Vagina (tissue), 2 donors: ENCODE data around the gene TSC2.

Experiments used
- POLR2A ChIP-seq, 2 donors: fragments of 450-650 bp; IDR thresholded peaks; one replicate each; pipeline ENCODE4 v1.6.1; 2017; ENCODE audit warnings: antibody characterized with exemption in 2 of 2, mild to moderate bottlenecking in 2 of 2, moderate library complexity in 2 of 2
- POLR2AphosphoS5 ChIP-seq, 2 donors: sonication (generic); formaldehyde crosslinking; IDR thresholded peaks; one replicate each; pipeline ENCODE4 v1.9.0; 2017; ENCODE audit warnings: antibody characterized with exemption in 2 of 2, mild to moderate bottlenecking in 2 of 2, low read depth in 1 of 2; ENCODE audit not compliant: insufficient read depth in 1 of 2
- TF ChIP-seq, protein P1 (sequence below), 3 experiments: fragments of 450-650 bp in 2 of 3; fragments of 200-600 bp in 1 of 3; sonication (generic) in 1 of 3; IDR thresholded peaks; one replicate each; pipeline ENCODE4 v1.5.1; 2017 to 2019; ENCODE audit warnings: antibody characterized with exemption in 3 of 3, mild to moderate bottlenecking in 2 of 3, moderate library complexity in 2 of 3

DNA sequence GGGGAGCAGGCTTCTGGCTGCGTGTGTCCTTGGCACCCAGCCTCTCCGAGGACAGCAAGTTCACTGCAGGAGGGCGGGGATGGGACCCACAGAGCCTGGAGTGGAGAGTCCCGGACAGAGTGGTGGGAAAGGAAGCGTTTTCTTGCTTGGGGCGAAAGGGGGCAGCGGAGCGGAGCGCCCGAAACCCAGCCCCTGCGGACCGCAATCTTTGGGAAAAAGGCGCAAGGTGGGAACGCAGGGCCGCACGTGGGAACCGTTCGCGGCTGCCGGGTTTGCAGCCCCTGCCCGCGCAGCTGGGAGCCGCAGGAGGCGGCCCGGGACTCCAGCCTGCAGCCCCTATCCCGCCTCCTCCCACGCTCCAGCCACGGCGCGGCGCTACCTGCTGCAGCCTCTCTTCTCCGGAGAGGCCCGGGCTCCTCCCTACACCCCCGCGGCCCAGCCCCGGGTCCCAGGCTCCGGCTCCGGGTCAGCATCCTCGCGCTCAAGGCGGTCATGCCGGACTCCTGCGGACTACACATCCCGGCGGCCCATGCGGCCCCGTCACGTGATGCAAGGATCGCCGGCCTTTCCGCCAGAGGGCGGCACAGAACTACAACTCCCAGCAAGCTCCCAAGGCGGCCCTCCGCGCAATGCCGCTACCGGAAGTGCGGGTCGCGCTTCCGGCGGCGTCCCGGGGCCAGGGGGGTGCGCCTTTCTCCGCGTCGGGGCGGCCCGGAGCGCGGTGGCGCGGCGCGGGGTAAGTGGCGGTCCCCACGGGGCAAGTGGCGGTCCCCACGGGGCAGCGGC lies at the start of gene TSC2, which contains the start of gene NTHL1:
- TF ChIP-seq POLR2A (IDR thresholded peaks at IDR 0.05) (peak in 1 of 2 donors; percentile 11), POLR2AphosphoS5 (IDR thresholded peaks at IDR 0.05; ENCODE audit: insufficient read depth in 1 of 2, low read depth in 1 of 2) (peak; percentile 76 to 92)
- TF ChIP-seq, protein P1, sequence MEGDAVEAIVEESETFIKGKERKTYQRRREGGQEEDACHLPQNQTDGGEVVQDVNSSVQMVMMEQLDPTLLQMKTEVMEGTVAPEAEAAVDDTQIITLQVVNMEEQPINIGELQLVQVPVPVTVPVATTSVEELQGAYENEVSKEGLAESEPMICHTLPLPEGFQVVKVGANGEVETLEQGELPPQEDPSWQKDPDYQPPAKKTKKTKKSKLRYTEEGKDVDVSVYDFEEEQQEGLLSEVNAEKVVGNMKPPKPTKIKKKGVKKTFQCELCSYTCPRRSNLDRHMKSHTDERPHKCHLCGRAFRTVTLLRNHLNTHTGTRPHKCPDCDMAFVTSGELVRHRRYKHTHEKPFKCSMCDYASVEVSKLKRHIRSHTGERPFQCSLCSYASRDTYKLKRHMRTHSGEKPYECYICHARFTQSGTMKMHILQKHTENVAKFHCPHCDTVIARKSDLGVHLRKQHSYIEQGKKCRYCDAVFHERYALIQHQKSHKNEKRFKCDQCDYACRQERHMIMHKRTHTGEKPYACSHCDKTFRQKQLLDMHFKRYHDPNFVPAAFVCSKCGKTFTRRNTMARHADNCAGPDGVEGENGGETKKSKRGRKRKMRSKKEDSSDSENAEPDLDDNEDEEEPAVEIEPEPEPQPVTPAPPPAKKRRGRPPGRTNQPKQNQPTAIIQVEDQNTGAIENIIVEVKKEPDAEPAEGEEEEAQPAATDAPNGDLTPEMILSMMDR (IDR thresholded peaks at IDR 0.05), result peak in 2 of 3 experiments; percentile 32 to 58
